ENCODE measurements around the gene OPRM1. TPM values are rescaled to one million over a fixed set of nuclear protein-coding genes. Genes with fewer than 3 reads are reported as not detected.

OPRM1 gene
- total RNA-seq, 1 experiment from 2014 or later, result not detected

DNA sequence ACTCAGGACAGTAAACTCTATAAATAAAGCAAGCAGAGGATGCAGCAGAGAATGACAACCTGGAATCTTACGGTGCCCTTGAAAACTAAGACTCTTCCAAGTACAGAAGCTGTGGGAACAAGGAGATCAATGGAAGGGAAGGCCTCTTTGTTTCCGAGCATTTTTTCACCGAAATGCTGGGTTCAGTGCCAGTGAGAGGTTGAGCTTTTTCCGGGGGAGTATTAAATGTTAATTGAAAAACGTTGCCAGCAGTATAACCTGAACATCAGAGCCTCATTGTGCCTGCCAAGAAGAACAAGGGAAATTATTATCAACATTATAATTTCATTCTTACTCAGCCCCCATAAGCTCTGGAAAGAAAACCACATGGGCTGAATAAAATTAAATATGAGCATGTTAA is 17.5 kb downstream of the OPRM1 start:
- Histone ChIP-seq H2AK5ac (ENCODE audit: insufficient read length, low read length) (no peak overlapping the region), H3K27me3 (ENCODE audit: insufficient read depth, low read length) (no peaks in the 10 kb centered on the region)

More for the DNA sequence above, 17.5 kb downstream of the OPRM1 start:
- Mint-ChIP-seq H3K4me1 (peaks cover 3 to 9% of the 10 kb centered on the region in 2 experiments; a peak in 2 of 4 replicates), H3K27ac (peak overlapping the region in 1 of 3 experiments; percentile 74; a peak in 1 of 7 replicates), H3K27me3 (ENCODE audit: low read depth) (no peaks in the 10 kb centered on the region), H3K9me3 (peaks cover 0 to 3% of the 10 kb centered on the region in 2 experiments; a peak in 1 of 5 replicates), H3K36me3 (ENCODE audit: insufficient read depth in 1 of 3, low read depth in 3 of 3) (no peaks in the 10 kb centered on the region), H3K4me3 (no peak overlapping the region)
- DNase-seq, result no peak
- Histone ChIP-seq H3K23me2 (ENCODE audit: insufficient read length, low read depth, low read length, poor library complexity, severe bottlenecking) (no peaks in the 10 kb centered on the region), H2AFZ (ENCODE audit: low read length) (no peak overlapping the region), H3K4me2 (ENCODE audit: insufficient read depth, insufficient read length, low read length) (no peak overlapping the region), H2BK12ac (ENCODE audit: insufficient read length, low read depth, low read length) (no peak overlapping the region), H4K20me1 (ENCODE audit: control insufficient read depth, insufficient read depth, insufficient read length) (no peaks in the 10 kb centered on the region), H3K4me1 (ENCODE audit: insufficient read depth, low read length) (no peaks in the 10 kb centered on the region), H3K79me2 (ENCODE audit: insufficient read depth, low read length) (no peaks in the 10 kb centered on the region), H4K91ac (ENCODE audit: insufficient read length, low read depth, low read length) (no peak overlapping the region), H3K18ac (ENCODE audit: insufficient read length, low read depth, low read length) (no peak overlapping the region), H2BK120ac (ENCODE audit: low read depth, low read length, poor library complexity, severe bottlenecking) (no peak overlapping the region), H3K14ac (ENCODE audit: insufficient read depth, low read length) (no peak overlapping the region), H2BK15ac (ENCODE audit: low read depth, low read length) (no peak overlapping the region), H3K56ac (ENCODE audit: insufficient read length, low read depth, low read length) (no peak overlapping the region), H3T11ph (ENCODE audit: low read length) (no peak overlapping the region), H3K27ac (ENCODE audit: insufficient read length, low read depth, low read length) (no peak overlapping the region), H3K4ac (ENCODE audit: low read depth, low read length) (no peak overlapping the region), H3K79me1 (ENCODE audit: insufficient read depth, low read depth, low read length, poor library complexity, severe bottlenecking) (no peaks in the 10 kb centered on the region), H3K9me3 (ENCODE audit: control insufficient read depth, low read depth, low read length) (no peaks in the 10 kb centered on the region), H3K9ac (ENCODE audit: extremely low read depth, insufficient read length, low read length) (no peak overlapping the region), H4K8ac (replicated peaks; ENCODE audit: insufficient read length, low read depth, low read length) (no peak overlapping the region), H2BK20ac (ENCODE audit: low read depth, low read length, poor library complexity, severe bottlenecking) (no peak overlapping the region), H4K5ac (ENCODE audit: insufficient read length, low read depth, low read length) (no peak overlapping the region), H3K23ac (ENCODE audit: insufficient read length, low read depth, low read length) (no peak overlapping the region), H2BK5ac (ENCODE audit: insufficient read length, low read length) (no peak overlapping the region)
- TF ChIP-seq, protein P1, sequence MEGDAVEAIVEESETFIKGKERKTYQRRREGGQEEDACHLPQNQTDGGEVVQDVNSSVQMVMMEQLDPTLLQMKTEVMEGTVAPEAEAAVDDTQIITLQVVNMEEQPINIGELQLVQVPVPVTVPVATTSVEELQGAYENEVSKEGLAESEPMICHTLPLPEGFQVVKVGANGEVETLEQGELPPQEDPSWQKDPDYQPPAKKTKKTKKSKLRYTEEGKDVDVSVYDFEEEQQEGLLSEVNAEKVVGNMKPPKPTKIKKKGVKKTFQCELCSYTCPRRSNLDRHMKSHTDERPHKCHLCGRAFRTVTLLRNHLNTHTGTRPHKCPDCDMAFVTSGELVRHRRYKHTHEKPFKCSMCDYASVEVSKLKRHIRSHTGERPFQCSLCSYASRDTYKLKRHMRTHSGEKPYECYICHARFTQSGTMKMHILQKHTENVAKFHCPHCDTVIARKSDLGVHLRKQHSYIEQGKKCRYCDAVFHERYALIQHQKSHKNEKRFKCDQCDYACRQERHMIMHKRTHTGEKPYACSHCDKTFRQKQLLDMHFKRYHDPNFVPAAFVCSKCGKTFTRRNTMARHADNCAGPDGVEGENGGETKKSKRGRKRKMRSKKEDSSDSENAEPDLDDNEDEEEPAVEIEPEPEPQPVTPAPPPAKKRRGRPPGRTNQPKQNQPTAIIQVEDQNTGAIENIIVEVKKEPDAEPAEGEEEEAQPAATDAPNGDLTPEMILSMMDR (conservative IDR thresholded peaks at IDR 0.05), result no peak
- WGBS (ENCODE audit: extremely low coverage, insufficient read length, low lambda C conversion rate), result no CpG with 5 or more reads among the region's 5 CpGs

Data from H9 (cell line).